GM10847 (cell line): ENCODE measurements around the gene SUN3.

Experiments
- POLR2A ChIP-seq: IDR thresholded peaks from 2 replicates; pipeline ENCODE4 v1.6.1; 2011; ENCODE audit not compliant: insufficient read length; ENCODE audit errors: extremely low read depth

SUN3 gene

DNA sequence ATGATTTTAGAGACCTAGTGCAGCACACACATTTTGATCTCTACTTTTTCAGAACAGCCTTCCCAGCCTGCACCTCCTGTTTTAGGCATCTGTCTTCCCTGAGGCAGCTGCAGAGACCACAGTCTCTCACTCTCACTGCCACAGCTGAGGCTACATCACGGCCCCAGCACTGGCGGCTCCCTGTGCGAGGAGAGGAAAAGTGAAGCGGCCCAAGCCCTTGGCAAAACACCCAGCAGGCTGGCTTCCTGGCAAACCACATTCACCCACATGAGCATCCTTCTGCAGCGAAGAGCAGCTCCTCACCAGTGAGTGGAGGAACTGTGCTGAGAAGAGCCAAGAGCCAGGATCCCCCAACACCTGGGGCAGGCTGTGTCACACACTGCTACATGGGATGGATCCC, 63.5 kb downstream of the SUN3 start:
- no peak for TF ChIP-seq POLR2A

DNA sequence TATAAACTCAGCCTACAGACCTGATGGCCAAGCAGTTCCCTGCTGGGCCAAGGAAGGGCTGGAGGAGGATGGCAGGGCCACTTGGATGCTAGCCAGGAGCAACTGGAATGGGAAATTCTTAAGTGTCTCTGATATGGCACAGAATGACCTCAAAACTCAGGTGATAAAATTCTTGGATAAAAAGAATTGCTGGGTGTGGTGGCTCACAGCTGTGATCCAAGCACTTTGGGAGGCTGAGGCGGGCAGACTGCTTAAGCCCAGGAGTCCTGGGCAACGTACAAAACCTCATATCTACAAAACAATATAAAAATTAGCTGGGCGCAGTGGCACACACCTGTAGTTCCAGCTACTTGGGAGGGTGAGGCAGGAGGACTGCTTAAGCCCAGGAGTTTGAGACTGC, 66.6 kb downstream of the SUN3 start:
- no peak for TF ChIP-seq POLR2A

DNA sequence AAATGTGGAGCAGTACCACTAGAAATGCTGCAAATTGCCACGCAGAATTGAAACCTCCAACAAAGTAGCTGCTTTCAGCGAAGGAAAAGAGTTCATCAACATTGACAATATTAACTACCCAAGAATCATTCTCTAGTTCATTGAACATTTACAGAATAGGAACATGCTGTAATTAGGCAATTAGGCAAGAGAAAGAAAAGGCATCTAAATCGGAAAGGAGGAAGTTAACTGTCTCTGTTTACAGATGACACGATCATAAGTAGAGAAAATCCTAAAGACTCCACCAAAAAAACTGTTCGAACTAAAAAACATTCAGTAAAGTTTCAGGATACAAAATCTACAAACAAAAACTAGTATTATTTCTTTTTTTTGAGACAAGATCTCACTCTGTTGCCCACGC, 71.8 kb downstream of the SUN3 start:
- no peak for TF ChIP-seq POLR2A

DNA sequence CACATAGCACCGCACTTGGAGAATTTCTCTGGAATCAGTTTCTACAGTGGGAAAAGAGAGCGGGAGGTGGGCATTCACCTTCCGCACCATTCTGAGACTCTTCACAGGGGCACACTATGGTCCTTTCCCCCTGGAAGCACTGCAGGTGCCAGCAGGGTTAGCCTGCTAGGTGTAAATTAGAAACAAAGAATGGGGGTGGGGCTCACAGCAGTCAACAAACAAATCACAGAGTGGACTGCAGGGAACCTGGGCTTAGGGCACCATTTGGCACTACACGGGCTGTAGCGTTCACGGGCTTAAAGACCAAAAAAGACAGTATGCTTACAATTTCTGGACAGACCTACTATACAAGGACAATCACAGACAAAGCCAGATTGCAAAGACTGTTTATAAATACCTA, 72.7 kb downstream of the SUN3 start:
- TF ChIP-seq POLR2A, result no peak

DNA sequence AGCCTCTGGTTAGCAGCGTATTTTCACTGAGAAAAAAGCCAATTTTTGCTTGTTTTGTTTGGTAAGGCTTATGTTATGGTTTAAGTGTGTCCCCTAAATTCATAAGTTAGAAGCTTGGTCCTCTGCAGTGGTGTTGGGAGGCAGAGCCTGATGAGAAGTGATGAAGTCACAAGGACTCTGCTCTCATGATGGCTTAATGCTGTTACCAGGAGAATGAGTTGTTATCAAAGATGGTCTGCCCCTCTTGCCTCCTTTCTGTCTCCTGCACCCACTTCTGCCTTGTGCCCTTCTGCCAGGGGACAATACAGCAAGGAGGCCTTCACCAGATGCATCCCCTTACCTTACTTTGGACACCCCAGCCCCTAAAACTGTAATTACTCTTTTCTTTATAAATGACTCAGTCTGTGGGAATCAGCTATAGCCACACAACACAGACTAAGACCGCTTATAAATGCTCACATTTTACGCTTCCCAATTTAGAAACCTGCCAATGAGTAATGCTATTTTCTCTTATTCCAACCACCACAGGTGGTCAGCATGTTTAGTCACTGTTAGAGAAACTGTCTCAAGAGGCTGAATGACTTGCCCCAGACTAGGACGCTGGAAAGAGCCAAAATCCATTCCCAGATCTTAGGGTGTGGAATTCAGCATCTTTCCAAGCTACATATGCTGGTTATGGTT, 74.5 kb downstream of the SUN3 start:
- TF ChIP-seq POLR2A, result no peak

DNA sequence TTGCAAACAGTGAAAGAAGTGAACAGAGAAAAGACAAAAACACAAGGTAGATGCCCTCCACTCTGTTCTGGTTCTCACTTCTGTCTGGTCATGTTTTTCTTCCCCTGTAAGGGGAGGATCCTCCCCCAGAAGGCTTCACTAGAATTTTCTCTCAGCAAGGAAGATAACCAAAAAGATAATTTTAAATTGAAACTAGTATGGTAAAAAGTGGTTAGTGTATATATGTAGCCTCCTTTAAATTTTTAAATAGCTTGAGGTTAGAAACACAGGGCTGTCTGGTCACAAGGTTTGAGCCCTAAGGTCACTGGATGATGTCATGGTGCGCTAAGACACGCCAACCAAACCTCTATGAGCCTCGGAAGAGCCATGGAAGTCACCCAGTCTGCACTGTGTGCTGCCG, 75.1 kb downstream of the SUN3 start:
- TF ChIP-seq POLR2A, result no peak

DNA sequence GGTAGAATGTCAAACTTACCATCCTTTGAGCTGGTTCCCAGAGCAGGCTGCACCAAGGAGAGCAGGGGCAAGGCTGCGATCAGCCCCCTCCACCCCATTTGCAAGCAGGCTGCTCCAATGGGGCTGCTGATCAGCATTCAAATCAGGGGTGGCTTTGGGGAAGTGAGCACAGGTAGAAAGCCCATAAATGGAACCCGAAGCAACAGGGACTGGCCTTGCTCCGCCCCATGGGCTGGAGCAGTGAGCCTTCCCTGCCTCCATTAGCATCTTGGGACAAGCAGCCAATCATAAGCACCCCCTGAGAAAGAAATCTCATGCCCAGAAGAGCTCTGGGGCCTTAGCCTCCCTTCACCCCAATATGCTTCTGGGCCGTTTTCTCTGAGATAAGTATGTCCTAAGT, 76.7 kb downstream of the SUN3 start:
- TF ChIP-seq POLR2A, result no peak

DNA sequence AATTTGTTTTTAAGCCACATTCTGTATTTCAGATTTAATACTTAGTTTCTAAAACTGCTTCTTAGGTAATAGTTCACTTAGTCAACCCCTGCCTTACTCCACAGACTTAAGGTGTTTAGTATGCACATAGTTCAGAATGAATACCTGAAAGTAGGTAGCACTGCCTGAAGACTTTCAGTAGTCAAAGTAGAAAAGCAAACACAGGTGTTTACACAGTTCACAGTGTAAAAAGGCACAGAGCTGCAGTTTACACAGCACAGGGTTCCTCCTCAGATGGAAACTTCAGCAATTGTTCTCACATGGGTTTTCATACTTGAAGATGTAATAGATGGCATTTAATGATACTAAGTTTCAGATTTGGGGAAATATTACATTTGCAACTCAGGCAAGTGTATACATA, 77.5 kb downstream of the SUN3 start:
- TF ChIP-seq POLR2A, result no peak

DNA sequence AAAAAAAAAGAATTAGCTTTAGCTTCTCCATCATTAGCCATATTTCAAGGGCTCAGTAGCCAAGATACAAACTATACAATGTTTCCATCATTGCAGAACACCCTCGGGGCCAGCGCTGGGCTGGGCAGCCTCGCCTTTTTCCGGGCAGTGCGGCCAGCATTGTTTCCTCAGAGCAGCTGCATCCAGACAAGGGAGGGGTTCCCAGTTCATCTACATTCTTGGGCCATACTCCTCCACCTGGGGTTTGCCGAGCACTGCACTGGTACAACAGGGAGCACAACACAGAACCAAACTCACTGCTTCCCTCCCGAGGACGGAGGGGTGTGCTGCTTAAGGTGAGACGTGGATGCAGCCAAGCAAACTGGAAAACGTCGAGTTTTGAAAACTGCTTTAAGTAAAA, 78.2 kb downstream of the SUN3 start:
- no peak for TF ChIP-seq POLR2A

DNA sequence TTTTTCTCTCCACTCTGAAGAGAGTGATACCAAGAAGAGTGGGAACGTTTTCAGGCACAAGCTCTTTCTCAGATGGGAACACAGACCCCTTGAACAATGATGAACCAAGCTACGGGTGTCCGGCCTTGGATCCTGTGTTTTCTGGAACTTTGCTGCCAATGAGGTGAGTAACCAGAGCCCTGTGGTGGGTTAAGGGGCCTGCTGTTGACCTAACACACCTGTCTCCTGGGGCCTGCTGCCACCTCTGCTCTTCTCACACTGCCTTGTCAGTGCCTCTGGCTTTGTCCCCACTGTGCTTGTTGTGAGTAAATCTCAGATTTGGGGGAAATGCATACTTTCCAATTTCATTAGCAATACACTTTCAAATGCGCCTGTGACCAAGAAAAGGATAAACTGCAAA, 79.2 kb downstream of the SUN3 start:
- TF ChIP-seq POLR2A, result no peak

DNA sequence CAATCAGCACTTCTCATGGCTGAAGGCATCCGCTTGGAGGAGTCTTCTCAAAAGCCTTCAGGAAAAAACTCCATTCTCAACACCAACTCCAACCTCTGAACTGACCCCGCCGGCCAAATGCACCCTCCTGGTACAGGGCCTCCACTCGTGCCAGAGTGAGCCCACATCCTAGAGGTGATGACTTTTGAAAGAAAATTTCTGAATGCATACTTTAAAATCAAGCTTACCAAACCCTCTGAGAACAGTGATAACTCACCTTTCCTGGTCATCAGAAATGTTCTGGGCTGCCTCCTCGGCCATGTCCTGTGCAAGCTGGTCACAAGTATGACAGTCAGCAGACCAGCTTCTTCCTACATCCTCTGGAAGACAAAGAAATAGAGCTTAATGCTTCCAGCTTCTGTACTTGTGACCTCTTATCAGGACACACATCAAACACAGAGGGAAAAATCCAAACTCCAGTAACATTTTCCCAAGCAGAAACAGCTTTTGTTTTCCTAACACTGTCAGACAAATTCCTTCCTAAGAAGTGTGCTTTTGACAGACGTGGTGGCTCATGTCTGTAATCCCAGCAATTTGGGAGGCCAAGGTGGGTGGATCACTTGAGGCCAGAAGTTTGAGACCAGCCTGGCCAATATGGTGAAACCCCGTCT, 80.6 kb downstream of the SUN3 start, which contains the start of gene PKD1L1:
Gene PKD1L1 (minus strand): TSS at position 326 of the 650 bp plus-strand sequence. CDS start 26 bp downstream, at position 300.
- no peak for TF ChIP-seq POLR2A

DNA sequence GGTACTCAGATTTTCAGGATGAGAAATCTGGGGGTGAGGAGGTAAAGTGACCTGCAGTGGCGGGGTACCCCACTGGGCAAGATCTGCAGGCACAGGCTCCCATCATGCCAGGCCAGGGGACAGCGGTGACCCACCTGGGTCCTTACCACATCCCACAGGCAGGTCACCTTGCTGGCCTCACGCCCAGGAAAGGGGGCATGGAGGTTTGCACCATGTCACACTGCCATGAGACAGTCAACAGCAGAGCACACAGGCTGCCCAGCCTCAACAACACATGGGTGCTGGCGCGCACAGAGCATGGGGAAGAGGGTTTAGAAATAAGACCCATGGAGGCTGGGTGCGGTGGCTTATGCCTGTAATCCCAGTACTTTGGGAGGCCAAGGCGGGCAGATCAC, 81.6 kb downstream of the SUN3 start:
- TF ChIP-seq POLR2A, result no peak

DNA sequence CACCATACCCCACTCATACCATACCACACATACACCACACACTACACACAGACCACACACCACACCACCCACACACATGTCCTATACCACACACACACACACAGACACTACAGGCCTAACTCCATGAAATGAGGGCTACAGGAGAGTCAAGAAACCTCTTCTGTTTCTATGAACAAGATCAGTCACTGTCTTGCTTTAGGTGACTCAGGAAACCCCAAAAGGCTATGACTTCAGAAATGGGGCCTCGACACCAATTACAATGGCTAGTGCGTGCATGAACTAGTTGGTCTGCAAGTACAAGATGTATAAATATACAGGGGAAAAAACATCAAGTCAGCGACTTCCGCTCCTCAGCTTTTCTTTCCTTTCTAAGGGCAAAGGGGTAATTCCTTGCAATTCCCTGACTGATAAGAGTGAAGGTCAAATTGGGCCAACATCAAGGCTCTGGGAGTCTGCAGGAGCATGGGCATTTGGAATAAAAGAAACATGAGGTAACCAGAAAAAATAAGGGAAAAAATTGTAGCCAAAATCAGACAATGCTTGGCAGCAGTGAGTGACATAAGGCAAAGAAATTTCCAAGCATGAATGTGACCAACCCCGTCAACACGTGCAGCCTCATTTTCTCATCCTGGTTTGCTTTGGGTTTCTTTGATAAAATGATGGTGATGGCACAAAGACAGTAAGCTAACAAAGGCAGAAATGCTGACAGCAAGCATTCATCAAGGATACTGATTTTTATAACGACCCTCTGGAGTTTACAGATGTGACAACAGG, 82.1 kb downstream of the SUN3 start:
- TF ChIP-seq POLR2A, result no peak

DNA sequence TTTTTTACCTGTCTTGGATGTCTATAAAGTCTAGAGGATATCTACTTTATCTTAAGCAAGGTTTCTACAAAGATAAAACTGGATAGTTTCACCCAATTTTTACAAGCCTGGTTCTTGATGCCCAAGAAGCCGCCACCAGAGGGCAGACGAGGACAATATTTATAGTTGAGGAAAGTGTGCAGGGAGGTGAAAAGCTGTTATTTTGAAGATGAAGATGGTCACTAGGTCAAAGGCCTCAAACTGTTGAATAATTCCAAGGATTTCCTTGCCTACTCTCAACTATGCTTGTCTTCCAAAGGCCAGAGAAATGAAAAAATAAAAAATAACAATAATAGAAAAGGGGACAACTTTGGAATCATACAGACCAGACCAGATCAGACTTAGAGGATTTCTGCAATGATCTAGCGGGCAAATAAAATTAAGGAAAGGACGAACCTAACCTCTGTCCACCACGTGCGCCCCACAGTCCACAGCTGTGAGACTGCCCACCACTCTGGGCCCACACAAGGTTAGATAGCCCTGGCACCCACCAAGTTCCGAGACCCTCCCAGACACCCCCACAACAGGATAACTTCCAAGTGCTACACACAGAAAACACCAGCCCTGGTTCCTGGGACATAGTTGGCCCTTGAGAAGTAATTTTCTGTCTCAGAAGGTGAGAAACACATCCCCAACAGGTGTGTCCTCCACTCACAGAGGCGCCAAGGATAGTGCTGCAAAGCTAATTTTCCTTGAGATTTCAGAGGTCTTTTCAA, 83.5 kb downstream of the SUN3 start:
- no peak for TF ChIP-seq POLR2A

DNA sequence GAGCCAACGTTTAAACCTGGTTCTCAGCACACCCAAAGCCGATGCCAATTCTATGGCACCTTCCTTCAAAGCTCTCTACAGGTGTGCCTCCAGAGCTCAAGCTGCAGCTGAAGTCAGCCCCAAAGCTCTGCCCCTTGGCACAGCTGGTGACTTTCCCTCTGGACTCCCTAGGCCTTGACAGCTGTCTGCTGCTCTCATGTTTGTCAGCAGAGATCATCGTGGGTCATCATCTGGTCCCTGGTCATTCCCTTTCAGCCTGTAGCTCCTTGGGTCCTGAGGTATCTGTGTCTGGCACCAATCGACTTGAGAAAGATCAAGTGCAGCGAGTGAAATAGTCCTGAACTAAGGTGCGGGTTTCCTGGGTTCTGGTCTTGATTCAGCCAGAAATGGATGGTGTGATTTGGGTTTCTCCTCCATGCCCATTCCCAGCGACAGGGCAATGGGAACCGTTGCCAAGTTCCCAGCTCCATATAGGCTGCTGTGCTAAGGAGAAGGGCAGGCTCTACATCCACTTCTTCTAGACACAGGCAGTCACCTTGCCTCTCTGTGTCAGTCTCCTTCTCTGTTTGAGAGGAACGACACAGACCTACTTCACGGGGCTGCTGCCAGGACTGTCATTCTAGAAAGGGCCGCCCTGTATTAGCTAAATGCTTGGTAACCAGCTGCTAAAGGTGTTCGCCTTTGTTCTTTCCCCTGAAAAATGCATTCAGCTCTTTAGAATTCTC, 84.2 kb downstream of the SUN3 start:
- TF ChIP-seq POLR2A, result no peak
